ENCODE results near the gene DOCK1. TPM values are rescaled to one million over a fixed set of nuclear protein-coding genes. Genes with fewer than 3 reads are reported as not detected.

The DOCK1 gene
- polyA plus RNA-seq, 1 of the 3 experiments (the other 2 are of a cell fraction), result 15.5 TPM

- no peaks in the 10 kb centered on the region for H3K9me3 ChIP-seq
- 78% methylated on average over 2 of the region's 2 CpGs for WGBS (ENCODE audit: low lambda C conversion rate)
- H3K4me2 ChIP-seq, result no peak overlapping the region
- H2AFZ ChIP-seq (ENCODE audit: low read depth), result no peak overlapping the region
- no peak overlapping the region for H3K27ac ChIP-seq (ENCODE audit: low read depth in 2 of 2, low read length in 1 of 2)
- TF ChIP-seq USF1 (IDR thresholded peaks at IDR 0.05; ENCODE audit: borderline replicate concordance, low read depth) (no peak), EZH2phosphoT487 (IDR thresholded peaks at IDR 0.05; ENCODE audit: borderline replicate concordance, low read depth) (no peak), FOXM1 (IDR thresholded peaks at IDR 0.05; ENCODE audit: low read depth) (no peak), RFX5 (IDR thresholded peaks at IDR 0.05; ENCODE audit: low read length) (no peak), REST (IDR thresholded peaks at IDR 0.05; ENCODE audit: low read depth, low read length) (no peak), SIN3A (IDR thresholded peaks at IDR 0.05; ENCODE audit: borderline replicate concordance, low read depth, low read length) (no peak), CTCF (IDR thresholded peaks at IDR 0.05) (no peak), RCOR1 (IDR thresholded peaks at IDR 0.05; ENCODE audit: low read length) (no peak), YY1 (IDR thresholded peaks at IDR 0.05; ENCODE audit: low read depth) (no peak), SMC3 (IDR thresholded peaks at IDR 0.05; ENCODE audit: low read depth, low read length) (no peak), CHD2 (IDR thresholded peaks at IDR 0.05; ENCODE audit: low read length, partially characterized antibody) (no peak), JUND (IDR thresholded peaks at IDR 0.05) (no peak), EP300 (IDR thresholded peaks at IDR 0.05; ENCODE audit: borderline replicate concordance in 1 of 2, low read depth in 1 of 2, low read length in 1 of 2) (no peak), GATA2 (CRISPR knock-in tag; IDR thresholded peaks at IDR 0.05) (no peak), PBX3 (IDR thresholded peaks at IDR 0.05) (no peak), FOXJ3 (CRISPR knock-in tag; IDR thresholded peaks at IDR 0.05) (no peak)
- H4K20me1 ChIP-seq (ENCODE audit: insufficient read depth), result no peaks in the 10 kb centered on the region
- H3K4me1 ChIP-seq (ENCODE audit: control insufficient read depth in 1 of 2, insufficient read depth in 2 of 2, low read depth in 1 of 2, low read length in 1 of 2), result no peaks in the 10 kb centered on the region
- CTCF ChIA-PET, result no interaction called here
- no peaks in the 10 kb centered on the region for H3K27me3 ChIP-seq (ENCODE audit: insufficient read depth)
- POLR2A ChIA-PET, result no interaction called here
- H3K36me3 ChIP-seq (replicated peaks in 1 of 2; ENCODE audit: control insufficient read depth in 1 of 2, insufficient read depth in 2 of 2, low read length in 1 of 2), result peaks cover 26 to 46% of the 10 kb centered on the region in 2 experiments
- no peak overlapping the region for H3K4me3 ChIP-seq (ENCODE audit: low read depth in 2 of 2, low read length in 1 of 2)
- H3K9me2 ChIP-seq, result no peaks in the 10 kb centered on the region
- H3K79me2 ChIP-seq (ENCODE audit: insufficient read depth), result no peaks in the 10 kb centered on the region
- no peak overlapping the region for H3K9ac ChIP-seq
- no peaks in the 10 kb centered on the region for H3F3A ChIP-seq (replicated peaks; ENCODE audit: insufficient read depth)
- DNase-seq, result no peak
Measured at GRCh38 chr10:127071126-127071525, 165.9 kb downstream of the DOCK1 start.

Data from SK-N-SH (cell line).